HepG2 (cell line): ENCODE results near the gene IL36A. TPM values are rescaled to one million over a fixed set of nuclear protein-coding genes. Genes with fewer than 3 reads are reported as not detected.

ENCODE experiments used
- ATAC-seq: fragments of 200-7000 bp; cut with Tn5 transposase; 3 replicates; pipeline ENCODE4 v1.9.1; 2020; ENCODE audit warnings: mild to moderate bottlenecking, moderate library complexity
- BruUV-seq: library from RNA; stranded (reverse); fragments of 400-500 nt; replicated peaks from 2 replicates; lab custom pipeline; 2021; lab: Mats Ljungman, UMichigan
- CTCF ChIA-PET: fragments of 300-600 bp; formaldehyde crosslinking; extraction: SDS; loops from one replicate; lab custom pipeline; 2021; ENCODE audit warnings: low total read pairs, inconsistent platforms, low intra/inter-chr PET ratio; lab: Yijun Ruan, JAX
- POLR2A ChIA-PET: fragments of 350-600 bp; sonication (Branson Sonifier 250); formaldehyde crosslinking; loops from one replicate; lab custom pipeline; 2020; ENCODE audit warnings: antibody characterized with exemption, inconsistent platforms; lab: Yijun Ruan, JAX
- DNase-seq: peaks from one replicate; pipeline ENCODE4 v3.0.0-alpha.2; 2015; ENCODE audit warnings: low spot score
- FAIRE-seq: peaks from 3 replicates; lab custom pipeline; 2011; peaks lifted over from hg19 to GRCh38; lab: Jason Lieb, UNC
- H2AFZ ChIP-seq: one replicate; pipeline ENCODE4 v1.6.1; 2011; ENCODE audit warnings: low read length, inconsistent platforms
- H3K27ac ChIP-seq: fragments of 300-600 bp; 3 replicates; pipeline ENCODE4 v1.8.0; 2011; ENCODE audit warnings: mixed run types, mild to moderate bottlenecking, mixed read lengths, low read length, inconsistent platforms; ENCODE audit not compliant: insufficient read depth; ENCODE audit errors: extremely low read length
- H3K27me3 ChIP-seq, 2 experiments: fragments of 200-600 bp in 1 of 2; 2 replicates in 1 of 2; 3 replicates in 1 of 2; pipeline versions ENCODE4 v1.6.0 to v1.8.0; 2011; ENCODE audit warnings: low read length in 2 of 2, mild to moderate bottlenecking in 2 of 2, moderate library complexity in 2 of 2, inconsistent platforms in 1 of 2; ENCODE audit not compliant: insufficient read depth in 2 of 2, control insufficient read depth in 1 of 2
- H3K36me3 ChIP-seq, 2 experiments: fragments of 200-600 bp in 1 of 2; replicated peaks in 1 of 2; 2 replicates in 1 of 2; 3 replicates in 1 of 2; pipeline versions ENCODE4 v1.5.1 to v1.8.0; 2011; ENCODE audit warnings: low read length in 2 of 2, inconsistent platforms in 1 of 2; ENCODE audit not compliant: insufficient read depth in 2 of 2, control insufficient read depth in 1 of 2
- H3K4me1 ChIP-seq: 2 replicates; pipeline ENCODE4 v1.5.1; 2012; ENCODE audit warnings: low read length, inconsistent platforms; ENCODE audit not compliant: insufficient read depth
- H3K4me2 ChIP-seq: 2 replicates; pipeline ENCODE4 v1.6.0; 2011; ENCODE audit warnings: low read depth, low read length, inconsistent platforms
- H3K4me3 ChIP-seq, 3 experiments: fragments of 200-600 bp in 1 of 3; sonication (generic), shearing (Covaris generic) in 1 of 3; replicated peaks in 1 of 3; 2 replicates each; pipeline ENCODE4 v1.5.1; 2011 to 2016; ENCODE audit warnings: low read length in 3 of 3, inconsistent platforms in 2 of 3, low read depth in 2 of 3, mild to moderate bottlenecking in 2 of 3, control low read depth in 1 of 3, mixed read lengths in 1 of 3; ENCODE audit not compliant: insufficient read depth in 1 of 3
- H3K79me2 ChIP-seq: one replicate; pipeline ENCODE4 v1.6.1; 2011; ENCODE audit warnings: low read length, inconsistent platforms; ENCODE audit not compliant: insufficient read depth
- H3K9ac ChIP-seq: 2 replicates; pipeline ENCODE4 v1.6.0; 2011; ENCODE audit warnings: mild to moderate bottlenecking, low read depth, low read length, inconsistent platforms; ENCODE audit not compliant: insufficient read depth
- H3K9me3 ChIP-seq: 2 replicates; pipeline ENCODE4 v1.5.1; 2012; ENCODE audit warnings: mild to moderate bottlenecking, low read length
- H4K20me1 ChIP-seq: 2 replicates; pipeline ENCODE4 v1.6.0; 2011; ENCODE audit warnings: inconsistent platforms, mild to moderate bottlenecking, low read length, moderate library complexity; ENCODE audit not compliant: insufficient read depth
- AFF4 ChIP-seq: sonication (generic); formaldehyde crosslinking; IDR thresholded peaks from 2 replicates; pipeline ENCODE4 v1.4.0; 2020; ENCODE audit warnings: missing genetic modification reagents
- AGO1 ChIP-seq: fragments of 200-400 bp; formaldehyde crosslinking; IDR thresholded peaks from 2 replicates; pipeline ENCODE4 v1.6.1; 2017; ENCODE audit warnings: mild to moderate bottlenecking, low read depth, low read length, moderate library complexity; ENCODE audit not compliant: poor library complexity, severe bottlenecking
- CEBPZ ChIP-seq: IDR thresholded peaks from 2 replicates; pipeline ENCODE4 v1.6.1; 2012; ENCODE audit warnings: low read length, improper control_type of control experiment
- MNT ChIP-seq: fragments of 450-650 bp; IDR thresholded peaks from 2 replicates; pipeline ENCODE4 v1.6.1; 2016
- SNAPC2 ChIP-seq: sonication (generic); formaldehyde crosslinking; IDR thresholded peaks from 2 replicates; pipeline ENCODE4 v1.8.1; 2022; ENCODE audit warnings: mild to moderate bottlenecking, missing genetic modification reagents
- SRSF4 ChIP-seq: fragments of 200-400 bp; formaldehyde crosslinking; IDR thresholded peaks from one replicate; pipeline ENCODE4 v1.6.1; 2018; ENCODE audit warnings: mild to moderate bottlenecking, low read depth, low read length, moderate library complexity; ENCODE audit not compliant: poor library complexity, severe bottlenecking
- TEAD3 ChIP-seq: optimal IDR thresholded peaks from 2 replicates; pipeline ENCODE3; 2016; ENCODE audit warnings: borderline replicate concordance
- ZFP36L2 ChIP-seq: sonication (generic); formaldehyde crosslinking; IDR thresholded peaks from 2 replicates; pipeline ENCODE4 v1.4.0; 2020; ENCODE audit warnings: missing genetic modification reagents
- ZIK1 ChIP-seq: sonication (generic); formaldehyde crosslinking; IDR thresholded peaks from 2 replicates; pipeline ENCODE4 v1.5.0; 2020; ENCODE audit warnings: mild to moderate bottlenecking, low read depth, missing genetic modification reagents, borderline replicate concordance
- ZNF232 ChIP-seq: sonication (generic); formaldehyde crosslinking; IDR thresholded peaks from 2 replicates; pipeline ENCODE4 v1.4.0; 2020; ENCODE audit warnings: missing genetic modification reagents, borderline replicate concordance
- ZNF414 ChIP-seq: sonication (generic); formaldehyde crosslinking; IDR thresholded peaks from 2 replicates; pipeline ENCODE4 v1.5.0; 2020; ENCODE audit warnings: missing genetic modification reagents
- ZNF496 ChIP-seq: sonication (generic); formaldehyde crosslinking; IDR thresholded peaks from 2 replicates; pipeline ENCODE4 v1.8.1; 2023; ENCODE audit warnings: mild to moderate bottlenecking, moderate library complexity, missing genetic modification reagents; ENCODE audit not compliant: insufficient replicate concordance
- ZNF570 ChIP-seq: sonication (generic); formaldehyde crosslinking; IDR thresholded peaks from 2 replicates; pipeline ENCODE4 v1.4.0; 2020; ENCODE audit warnings: mild to moderate bottlenecking, missing genetic modification reagents, borderline replicate concordance
- ZNF598 ChIP-seq: sonication (generic); formaldehyde crosslinking; IDR thresholded peaks from 2 replicates; pipeline ENCODE4 v1.5.1; 2020; ENCODE audit warnings: mild to moderate bottlenecking, missing genetic modification reagents, borderline replicate concordance
- ZNF816 ChIP-seq: sonication (generic); formaldehyde crosslinking; IDR thresholded peaks from 2 replicates; pipeline ENCODE4 v1.8.0; 2022; ENCODE audit warnings: missing genetic modification reagents, mild to moderate bottlenecking, borderline replicate concordance
- ZNF891 ChIP-seq: sonication (generic); formaldehyde crosslinking; IDR thresholded peaks from 2 replicates; pipeline ENCODE4 v1.5.0; 2020; ENCODE audit warnings: mild to moderate bottlenecking, missing genetic modification reagents
- WGBS: methylation state at CpG from one replicate; pipeline ENCODE4 v1.1.6; 2017; ENCODE audit warnings: low lambda C conversion rate; 5-methylcytosine and 5-hydroxymethylcytosine counted together
- in situ Hi-C: cut with HindIII; loops from 2 replicates; pipeline ENCODE4 v1.10.0; 2017; ENCODE audit warnings: low pct_unique_long_range_greater_than_20kb; ENCODE audit not compliant: extremely low pct_ligation_motif_present
- intact Hi-C: fragments of 100-400 bp; cut with micrococcal nuclease; formaldehyde crosslinking; loops from one replicate; pipeline ENCODE4 v1.10.0; 2022; ENCODE audit not compliant: unreplicated experiment
- polyA plus RNA-seq, 8 experiments: library from polyadenylated mRNA; depleted of rRNA in 3 of 8; stranded (reverse) in 7 of 8; unstranded in 1 of 8; fragments of >200 nt; fragmentation: Illumina TruSeq in 4 of 8; extraction: Trizol in 4 of 8; gene quantifications; 2 replicates each; pipeline versions ENCODE4 v1.2.1 to v1.2.3, GENCODE V29; 2011 to 2016; ENCODE audit warnings: low read depth in 4 of 8, missing spikeins in 1 of 8, mixed read lengths in 1 of 8; ENCODE audit not compliant: insufficient read depth in 1 of 8
- total RNA-seq, 5 experiments: library from RNA; depleted of rRNA; stranded (reverse); fragments of >200 nt; fragmentation: Illumina TruSeq; extraction: Trizol; gene quantifications; 2 replicates each; pipeline ENCODE4 v1.2.3, GENCODE V29; 2016; ENCODE audit warnings: low read depth in 1 of 5

Gene IL36A
- total and polyA plus RNA-seq, 2 of the 13 experiments (the other 11 are each of a cell fraction or from before 2014, with no cell fraction given), result not detected

GRCh38 chr2:113011108-113011507 lies 5.8 kb downstream of the IL36A start:
- TF ChIP-seq SNAPC2 (CRISPR knock-in tag), result no peak
- TF ChIP-seq ZNF232 (CRISPR knock-in tag), result no peak
- TF ChIP-seq ZNF816, result no peak
- no peak for TF ChIP-seq ZFP36L2 (CRISPR knock-in tag)
- no peak for TF ChIP-seq ZNF414
- TF ChIP-seq CEBPZ, result no peak
- no peak for TF ChIP-seq TEAD3 (CRISPR knock-in tag)
- TF ChIP-seq ZNF891 (CRISPR knock-in tag), result no peak
- no peak for TF ChIP-seq ZIK1 (CRISPR knock-in tag)
- TF ChIP-seq ZNF496, result no peak
- no peak for TF ChIP-seq AFF4
- no peak for TF ChIP-seq MNT
- TF ChIP-seq ZNF570 (CRISPR knock-in tag), result no peak
- TF ChIP-seq AGO1, result no peak
- no peak for TF ChIP-seq SRSF4
- no peak for TF ChIP-seq ZNF598
- Histone ChIP-seq H2AFZ (no peak overlapping the region), H3K4me2 (no peak overlapping the region), H3K4me3 (no peak overlapping the region), H3K27me3 (peaks cover 0 to 5% of the 10 kb centered on the region in 2 experiments; a peak in 3 of 5 replicates), H3K4me1 (no peaks in the 10 kb centered on the region), H3K9me3 (no peaks in the 10 kb centered on the region), H3K27ac (no peak overlapping the region), H3K9ac (no peak overlapping the region), H3K36me3 (no peaks in the 10 kb centered on the region), H4K20me1 (no peaks in the 10 kb centered on the region), H3K79me2 (no peaks in the 10 kb centered on the region)
- intact Hi-C loops, result no loop called here
- BruUV-seq, result no TSS peak
- DNase-seq (no peak), FAIRE-seq (peak; percentile 32), ATAC-seq (no peak)
- POLR2A ChIA-PET, result no interaction called here
- CTCF ChIA-PET, result no interaction called here
- WGBS, result 45% methylated on average over 1 of the region's 1 CpG
- in situ Hi-C loops, result no loop called here
